H9 (cell line): ENCODE measurements around the gene KIF3B. TPM values are rescaled to one million over a fixed set of nuclear protein-coding genes. Genes with fewer than 3 reads are reported as not detected.
A peak's percentile ranks its signal among the peaks of the same experiment; 100 is the strongest.

Experiments used
- DNase-seq: peaks from one replicate; pipeline ENCODE4 v3.0.0-alpha.2; 2017
- H2AFZ ChIP-seq: one replicate; pipeline ENCODE4 v1.6.1; 2013; ENCODE audit warnings: mild to moderate bottlenecking, low read length, control low read depth, moderate library complexity
- H2AK5ac ChIP-seq: 2 replicates; pipeline ENCODE4 v1.6.1; 2013; ENCODE audit warnings: low read length, control low read depth, mixed read lengths; ENCODE audit not compliant: insufficient read length
- H2BK120ac ChIP-seq: one replicate; pipeline ENCODE4 v1.6.1; 2013; ENCODE audit warnings: low read depth, mild to moderate bottlenecking, low read length, control low read depth, inconsistent platforms; ENCODE audit not compliant: poor library complexity, severe bottlenecking
- H2BK12ac ChIP-seq: 2 replicates; pipeline ENCODE4 v1.6.1; 2013; ENCODE audit warnings: low read length, control low read depth, mixed read lengths, low read depth; ENCODE audit not compliant: insufficient read length
- H2BK15ac ChIP-seq: 2 replicates; pipeline ENCODE4 v1.6.1; 2013; ENCODE audit warnings: low read depth, low read length, control low read depth
- H2BK20ac ChIP-seq: one replicate; pipeline ENCODE4 v1.6.1; 2013; ENCODE audit warnings: low read depth, mild to moderate bottlenecking, low read length, control low read depth, inconsistent platforms; ENCODE audit not compliant: poor library complexity, severe bottlenecking
- H2BK5ac ChIP-seq: 2 replicates; pipeline ENCODE4 v1.6.1; 2013; ENCODE audit warnings: low read length, control low read depth, mixed read lengths; ENCODE audit not compliant: insufficient read length
- H3K14ac ChIP-seq: 2 replicates; pipeline ENCODE4 v1.6.1; 2013; ENCODE audit warnings: low read length, control low read depth; ENCODE audit not compliant: insufficient read depth
- H3K18ac ChIP-seq: 2 replicates; pipeline ENCODE4 v1.6.1; 2013; ENCODE audit warnings: low read depth, mild to moderate bottlenecking, mixed read lengths, low read length, control low read depth; ENCODE audit not compliant: insufficient read length
- H3K23ac ChIP-seq: 2 replicates; pipeline ENCODE4 v1.6.1; 2013; ENCODE audit warnings: low read length, control low read depth, mixed read lengths, low read depth; ENCODE audit not compliant: insufficient read length
- H3K23me2 ChIP-seq: 2 replicates; pipeline ENCODE4 v1.6.1; 2013; ENCODE audit warnings: low read depth, mild to moderate bottlenecking, mixed read lengths, low read length, control low read depth; ENCODE audit not compliant: insufficient read length, poor library complexity, severe bottlenecking
- H3K27ac ChIP-seq: 2 replicates; pipeline ENCODE4 v1.5.1; 2013; ENCODE audit warnings: low read length, control low read depth, mixed read lengths, low read depth; ENCODE audit not compliant: insufficient read length
- H3K27me3 ChIP-seq: 2 replicates; pipeline ENCODE4 v1.6.1; 2013; ENCODE audit warnings: low read length, control low read depth, inconsistent platforms; ENCODE audit not compliant: insufficient read depth
- H3K4ac ChIP-seq: 2 replicates; pipeline ENCODE4 v1.6.1; 2013; ENCODE audit warnings: low read depth, mild to moderate bottlenecking, control low read depth, inconsistent platforms, low read length, moderate library complexity
- H3K4me1 ChIP-seq: 2 replicates; pipeline ENCODE4 v1.6.1; 2013; ENCODE audit warnings: low read length, control low read depth, inconsistent platforms; ENCODE audit not compliant: insufficient read depth
- H3K4me2 ChIP-seq: 2 replicates; pipeline ENCODE4 v1.6.1; 2013; ENCODE audit warnings: low read length, control low read depth, mixed read lengths; ENCODE audit not compliant: insufficient read length, insufficient read depth
- H3K56ac ChIP-seq: 2 replicates; pipeline ENCODE4 v1.6.1; 2013; ENCODE audit warnings: low read depth, mild to moderate bottlenecking, mixed read lengths, low read length, control low read depth; ENCODE audit not compliant: insufficient read length
- H3K79me1 ChIP-seq: 2 replicates; pipeline ENCODE4 v1.6.1; 2013; ENCODE audit warnings: low read depth, mild to moderate bottlenecking, moderate library complexity, low read length, control low read depth, inconsistent platforms; ENCODE audit not compliant: insufficient read depth, poor library complexity, severe bottlenecking
- H3K79me2 ChIP-seq: 2 replicates; pipeline ENCODE4 v1.6.1; 2013; ENCODE audit warnings: low read length, control low read depth, inconsistent platforms; ENCODE audit not compliant: insufficient read depth
- H3K9ac ChIP-seq: 2 replicates; pipeline ENCODE4 v1.6.1; 2013; ENCODE audit warnings: low read length, control low read depth, mixed read lengths; ENCODE audit not compliant: insufficient read length; ENCODE audit errors: extremely low read depth
- H3K9me3 ChIP-seq: one replicate; pipeline ENCODE4 v1.6.1; 2013; ENCODE audit warnings: low read depth, low read length, inconsistent platforms; ENCODE audit not compliant: control insufficient read depth
- H3T11ph ChIP-seq: one replicate; pipeline ENCODE4 v1.6.1; 2013; ENCODE audit warnings: mild to moderate bottlenecking, low read length, control low read depth, inconsistent platforms
- H4K20me1 ChIP-seq: one replicate; pipeline ENCODE4 v1.6.1; 2013; ENCODE audit not compliant: control insufficient read depth, insufficient read length, insufficient read depth
- H4K5ac ChIP-seq: 2 replicates; pipeline ENCODE4 v1.6.1; 2013; ENCODE audit warnings: low read depth, mild to moderate bottlenecking, mixed read lengths, low read length, control low read depth; ENCODE audit not compliant: insufficient read length
- H4K8ac ChIP-seq: replicated peaks from 2 replicates; pipeline ENCODE4 v1.6.1; 2013; ENCODE audit warnings: low read length, control low read depth, mixed read lengths, low read depth; ENCODE audit not compliant: insufficient read length
- H4K91ac ChIP-seq: 2 replicates; pipeline ENCODE4 v1.6.1; 2013; ENCODE audit warnings: low read depth, mild to moderate bottlenecking, moderate library complexity, mixed read lengths, low read length, control low read depth; ENCODE audit not compliant: insufficient read length
- H3K27ac Mint-ChIP-seq, 3 experiments: 2 replicates in 2 of 3; 3 replicates in 1 of 3; pipeline ENCODE4 v1.8.0; 2020 to 2021; ENCODE audit warnings: mixed read lengths in 3 of 3, mild to moderate bottlenecking in 1 of 3, moderate library complexity in 1 of 3
- H3K27me3 Mint-ChIP-seq: 2 replicates; pipeline ENCODE4 v1.8.0; 2021; ENCODE audit warnings: low read depth, mild to moderate bottlenecking, moderate library complexity, mixed read lengths
- H3K36me3 Mint-ChIP-seq, 3 experiments: 2 replicates in 2 of 3; 3 replicates in 1 of 3; pipeline ENCODE4 v1.8.0; 2020 to 2021; ENCODE audit warnings: low read depth in 3 of 3, mixed read lengths in 3 of 3; ENCODE audit not compliant: insufficient read depth in 1 of 3
- H3K4me1 Mint-ChIP-seq, 2 experiments: 2 replicates each; pipeline ENCODE4 v1.8.0; 2020; ENCODE audit warnings: mixed read lengths in 2 of 2
- H3K4me3 Mint-ChIP-seq, 2 experiments: 2 replicates in 1 of 2; 3 replicates in 1 of 2; pipeline ENCODE4 v1.8.0; 2020 to 2021; ENCODE audit warnings: mild to moderate bottlenecking in 2 of 2, mixed read lengths in 2 of 2, moderate library complexity in 1 of 2
- H3K9me3 Mint-ChIP-seq, 2 experiments: 2 replicates in 1 of 2; 3 replicates in 1 of 2; pipeline ENCODE4 v1.8.0; 2020; ENCODE audit warnings: mild to moderate bottlenecking in 2 of 2, mixed read lengths in 2 of 2, moderate library complexity in 1 of 2
- WGBS: extraction: QIAGEN DNeasy Blood & Tissue Kit; methylation state at CpG from one replicate; pipeline ENCODE4 v1.1.7; 2013; ENCODE audit warnings: missing lambda C conversion rate, low lambda C conversion rate, mixed read lengths; ENCODE audit not compliant: insufficient read length; ENCODE audit errors: extremely low coverage; 5-methylcytosine and 5-hydroxymethylcytosine counted together
- total RNA-seq: library from RNA; stranded (reverse); gene quantifications from 2 replicates; pipeline ENCODE4 v1.2.1, GENCODE V29; 2021
- TF ChIP-seq, protein P1 (sequence below): fragments of 200-600 bp; sonication (generic); conservative IDR thresholded peaks from 3 replicates; pipeline ENCODE4 v1.8.0; 2021; ENCODE audit warnings: antibody characterized with exemption, mild to moderate bottlenecking

Gene KIF3B
- total RNA-seq, 1 experiment from 2014 or later: 29.7 TPM

DNA sequence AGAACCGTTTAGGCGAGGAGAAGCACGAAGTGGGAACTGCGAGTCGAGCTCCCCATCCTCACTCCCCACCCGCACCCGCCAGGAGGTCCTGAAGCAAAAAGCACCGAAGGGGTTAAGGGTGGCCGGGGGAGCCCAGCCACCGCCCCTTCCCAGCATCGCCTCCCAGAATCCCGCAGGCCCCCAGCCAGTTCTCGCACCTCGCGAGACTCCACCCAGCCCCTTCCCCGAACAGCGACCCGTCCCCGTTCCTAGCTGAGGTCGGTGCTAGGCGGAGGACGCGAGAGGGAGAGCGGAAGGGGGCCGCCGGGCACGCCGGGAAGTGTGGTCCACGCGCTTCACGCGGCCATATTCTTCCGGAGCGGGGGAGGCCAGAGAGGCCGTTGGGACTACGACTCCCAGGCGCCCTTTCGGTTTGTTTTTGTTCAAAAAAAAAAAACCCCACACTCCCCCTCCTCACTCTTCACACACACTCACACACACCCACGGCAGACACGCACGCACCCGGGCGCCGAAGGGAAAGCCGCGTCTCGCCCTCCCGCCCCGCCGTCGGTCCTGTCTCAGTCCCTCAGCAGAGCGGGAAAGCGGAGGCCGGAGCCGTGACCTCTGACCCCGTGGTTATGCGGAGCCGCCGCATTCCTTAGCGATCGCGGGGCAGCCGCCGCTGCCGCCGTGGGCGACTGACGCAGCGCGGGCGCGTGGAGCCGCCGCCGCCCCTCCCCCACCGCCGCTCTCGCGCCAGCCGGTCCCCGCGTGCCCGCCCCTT, 80.6 kb downstream of the KIF3B start, which contains the start of gene ASXL1:
TSS of gene ASXL1 (plus strand) at position 463 of the 763 bp plus-strand sequence. CDS start 445 bp downstream, outside the sequence.
- H3K36me3 Mint-ChIP-seq: peaks cover 0 to 8% (median 3%) of the 10 kb centered on the region in 3 experiments; a peak in 4 of 7 replicates
- H2BK5ac ChIP-seq: no peak within 1 kb of the TSS
- no peaks in the 10 kb centered on the region for H3K9me3 ChIP-seq
- H2AFZ ChIP-seq: peak within 1 kb of the TSS; percentile 43
- peak within 1 kb of the TSS; percentile 94 for H3K18ac ChIP-seq
- peak within 1 kb of the TSS; percentile 46 for H3K9ac ChIP-seq
- H2BK15ac ChIP-seq: no peak within 1 kb of the TSS
- no CpG with 5 or more reads among the region's 83 CpGs for WGBS
- H3K27me3 Mint-ChIP-seq: peaks cover 86% of the 10 kb centered on the region
- no peak within 1 kb of the TSS for H4K8ac ChIP-seq
- TF ChIP-seq, protein P1, sequence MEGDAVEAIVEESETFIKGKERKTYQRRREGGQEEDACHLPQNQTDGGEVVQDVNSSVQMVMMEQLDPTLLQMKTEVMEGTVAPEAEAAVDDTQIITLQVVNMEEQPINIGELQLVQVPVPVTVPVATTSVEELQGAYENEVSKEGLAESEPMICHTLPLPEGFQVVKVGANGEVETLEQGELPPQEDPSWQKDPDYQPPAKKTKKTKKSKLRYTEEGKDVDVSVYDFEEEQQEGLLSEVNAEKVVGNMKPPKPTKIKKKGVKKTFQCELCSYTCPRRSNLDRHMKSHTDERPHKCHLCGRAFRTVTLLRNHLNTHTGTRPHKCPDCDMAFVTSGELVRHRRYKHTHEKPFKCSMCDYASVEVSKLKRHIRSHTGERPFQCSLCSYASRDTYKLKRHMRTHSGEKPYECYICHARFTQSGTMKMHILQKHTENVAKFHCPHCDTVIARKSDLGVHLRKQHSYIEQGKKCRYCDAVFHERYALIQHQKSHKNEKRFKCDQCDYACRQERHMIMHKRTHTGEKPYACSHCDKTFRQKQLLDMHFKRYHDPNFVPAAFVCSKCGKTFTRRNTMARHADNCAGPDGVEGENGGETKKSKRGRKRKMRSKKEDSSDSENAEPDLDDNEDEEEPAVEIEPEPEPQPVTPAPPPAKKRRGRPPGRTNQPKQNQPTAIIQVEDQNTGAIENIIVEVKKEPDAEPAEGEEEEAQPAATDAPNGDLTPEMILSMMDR: no peak
- peak within 1 kb of the TSS; percentile 96 to 98 for H3K4me3 Mint-ChIP-seq
- no peak within 1 kb of the TSS for H2BK120ac ChIP-seq
- no peaks in the 10 kb centered on the region for H4K20me1 ChIP-seq
- H3T11ph ChIP-seq: no peak within 1 kb of the TSS
- H3K27me3 ChIP-seq: peaks cover 19% of the 10 kb centered on the region; the same call in 1 of the 2 replicates
- H3K4me1 ChIP-seq: no peaks in the 10 kb centered on the region
- peak; percentile 99 for DNase-seq
- H2BK12ac ChIP-seq: no peak within 1 kb of the TSS
- H4K5ac ChIP-seq: no peak within 1 kb of the TSS
- H3K79me1 ChIP-seq: no peaks in the 10 kb centered on the region
- peaks cover 12 to 15% of the 10 kb centered on the region in 2 experiments for H3K4me1 Mint-ChIP-seq
- H3K27ac Mint-ChIP-seq: peak within 1 kb of the TSS; percentile 98 to 99 (median 99)
- H3K4ac ChIP-seq: no peak within 1 kb of the TSS
- no peak within 1 kb of the TSS for H3K23ac ChIP-seq
- H3K79me2 ChIP-seq: no peaks in the 10 kb centered on the region
- H4K91ac ChIP-seq: no peak within 1 kb of the TSS
- no peak within 1 kb of the TSS for H2BK20ac ChIP-seq
- H3K23me2 ChIP-seq: peaks cover 6% of the 10 kb centered on the region
- peak within 1 kb of the TSS; percentile 89 for H3K4me2 ChIP-seq
- H3K9me3 Mint-ChIP-seq: no peaks in the 10 kb centered on the region; a peak in 1 of 5 replicates
- H2AK5ac ChIP-seq: no peak within 1 kb of the TSS
- no peak within 1 kb of the TSS for H3K56ac ChIP-seq
- H3K14ac ChIP-seq: peak within 1 kb of the TSS; percentile 89; the same call in 1 of the 2 replicates
- no peak within 1 kb of the TSS for H3K27ac ChIP-seq
